GM23338 (cell line): ENCODE data around the gene CST11. TPM values are rescaled to one million over a fixed set of nuclear protein-coding genes. Genes with fewer than 3 reads are reported as not detected.

Experiments
- ATAC-seq: fragments of 200-7000 bp; cut with Tn5 transposase; 3 replicates; pipeline ENCODE4 v1.9.1; 2020
- DNase-seq: peaks from one replicate; pipeline ENCODE4 v3.0.0-alpha.2; 2015; ENCODE audit warnings: low spot score
- H2AFZ ChIP-seq: fragments of 200-600 bp; sonication (generic); 2 replicates; pipeline ENCODE4 v1.8.0; 2016; ENCODE audit warnings: antibody characterized with exemption, mild to moderate bottlenecking, moderate library complexity
- H3F3A ChIP-seq: fragments of 200-600 bp; sonication (generic); replicated peaks from 2 replicates; pipeline ENCODE4 v1.8.0; 2017; ENCODE audit warnings: antibody characterized with exemption, mixed run types, low read depth
- H3K27ac ChIP-seq: fragments of 200-600 bp; sonication (generic); 2 replicates; pipeline ENCODE4 v1.6.1; 2016; ENCODE audit warnings: low read depth
- H3K27me3 ChIP-seq: fragments of 200-600 bp; sonication (generic); 2 replicates; pipeline ENCODE4 v1.8.0; 2016; ENCODE audit warnings: mild to moderate bottlenecking, mixed run types, moderate library complexity; ENCODE audit not compliant: insufficient read depth
- H3K36me3 ChIP-seq: fragments of 200-600 bp; sonication (generic); 2 replicates; pipeline ENCODE4 v1.8.0; 2016; ENCODE audit warnings: mild to moderate bottlenecking; ENCODE audit not compliant: insufficient read depth
- H3K4me1 ChIP-seq: fragments of 200-600 bp; sonication (generic); 2 replicates; pipeline ENCODE4 v1.8.0; 2016; ENCODE audit warnings: mild to moderate bottlenecking, moderate library complexity; ENCODE audit not compliant: insufficient read depth
- H3K4me2 ChIP-seq: fragments of 200-600 bp; sonication (generic); 2 replicates; pipeline ENCODE4 v1.7.1; 2017; ENCODE audit warnings: mixed run types
- H3K4me3 ChIP-seq: fragments of 200-600 bp; sonication (generic); 2 replicates; pipeline ENCODE4 v1.6.1; 2016; ENCODE audit warnings: mixed run types
- H3K79me2 ChIP-seq: fragments of 200-600 bp; sonication (generic); replicated peaks from 2 replicates; pipeline ENCODE4 v1.8.0; 2017; ENCODE audit warnings: mild to moderate bottlenecking; ENCODE audit not compliant: insufficient read depth
- H3K9me2 ChIP-seq: fragments of 200-600 bp; sonication (generic); 2 replicates; pipeline ENCODE4 v1.8.0; 2017; ENCODE audit not compliant: insufficient read depth
- H4K20me1 ChIP-seq: fragments of 200-600 bp; sonication (generic); replicated peaks from 2 replicates; pipeline ENCODE4 v1.8.0; 2017; ENCODE audit warnings: mild to moderate bottlenecking; ENCODE audit not compliant: insufficient read depth
- H3K27ac Mint-ChIP-seq: 2 replicates; pipeline ENCODE4 v1.8.0; 2020; ENCODE audit warnings: inconsistent platforms, mild to moderate bottlenecking, moderate library complexity, mixed read lengths
- H3K27me3 Mint-ChIP-seq: 3 replicates; pipeline ENCODE4 v1.8.0; 2022; ENCODE audit warnings: low read depth, mild to moderate bottlenecking, moderate library complexity, mixed read lengths, inconsistent platforms; ENCODE audit not compliant: insufficient read depth, poor library complexity
- H3K36me3 Mint-ChIP-seq: 3 replicates; pipeline ENCODE4 v1.8.0; 2021; ENCODE audit warnings: low read depth, mild to moderate bottlenecking, inconsistent platforms, moderate library complexity, mixed read lengths
- H3K4me1 Mint-ChIP-seq: 3 replicates; pipeline ENCODE4 v1.8.0; 2020; ENCODE audit warnings: mild to moderate bottlenecking, inconsistent platforms, mixed read lengths
- H3K4me3 Mint-ChIP-seq: 3 replicates; pipeline ENCODE4 v1.8.0; 2021; ENCODE audit warnings: moderate library complexity, mild to moderate bottlenecking, inconsistent platforms, mixed read lengths
- H3K9me3 Mint-ChIP-seq: 3 replicates; pipeline ENCODE4 v1.8.0; 2020; ENCODE audit warnings: moderate library complexity, mild to moderate bottlenecking, inconsistent platforms, mixed read lengths
- CREB1 ChIP-seq: fragments of 250-450 bp; sonication (Bioruptor Pico); IDR thresholded peaks from 2 replicates; pipeline ENCODE4 v1.5.0; 2020; ENCODE audit warnings: low read depth, mild to moderate bottlenecking, moderate library complexity
- CTCF ChIP-seq, 2 experiments: fragments of 200-600 bp in 1 of 2; sonication (generic) in 1 of 2; conservative IDR thresholded peaks; 2 replicates each; pipeline versions ENCODE4 v1.5.1 to v1.6.1; 2016 to 2017; ENCODE audit warnings: antibody characterized with exemption in 2 of 2, low read depth in 2 of 2, mild to moderate bottlenecking in 2 of 2, moderate library complexity in 1 of 2
- EZH2 ChIP-seq: fragments of 200-600 bp; sonication (generic); IDR thresholded peaks from one replicate; pipeline ENCODE4 v1.8.0; 2017; ENCODE audit warnings: antibody characterized with exemption, mild to moderate bottlenecking, low read depth; ENCODE audit not compliant: unreplicated experiment
- EZH2phosphoT487 ChIP-seq: fragments of 200-600 bp; sonication (generic); IDR thresholded peaks from one replicate; pipeline ENCODE4 v1.8.1; 2018; ENCODE audit warnings: antibody characterized with exemption; ENCODE audit not compliant: unreplicated experiment
- JUNB ChIP-seq: IDR thresholded peaks from one replicate; pipeline ENCODE4 v1.6.1; 2016; ENCODE audit warnings: antibody characterized with exemption; ENCODE audit not compliant: unreplicated experiment
- NANOG ChIP-seq: IDR thresholded peaks from 2 replicates; pipeline ENCODE4 v1.6.1; 2016; ENCODE audit warnings: antibody characterized with exemption, borderline replicate concordance
- POLR2AphosphoS5 ChIP-seq: IDR thresholded peaks from 2 replicates; pipeline ENCODE4 v1.6.1; 2016; ENCODE audit warnings: antibody characterized with exemption, low read depth
- REST ChIP-seq: IDR thresholded peaks from one replicate; pipeline ENCODE4 v1.6.1; 2018; ENCODE audit warnings: antibody characterized with exemption; ENCODE audit not compliant: unreplicated experiment
- STAT1 ChIP-seq: IDR thresholded peaks from one replicate; pipeline ENCODE4 v1.6.1; 2016; ENCODE audit warnings: antibody characterized with exemption; ENCODE audit not compliant: unreplicated experiment
- ZNF114 ChIP-seq: fragments of 250-450 bp; sonication (Bioruptor Pico); IDR thresholded peaks from 2 replicates; pipeline ENCODE4 v1.5.0; 2020; ENCODE audit warnings: mild to moderate bottlenecking, moderate library complexity
- ZNF331 ChIP-seq: fragments of 250-450 bp; sonication (Bioruptor Pico); IDR thresholded peaks from 2 replicates; pipeline ENCODE4 v1.5.0; 2020; ENCODE audit warnings: low read depth, mild to moderate bottlenecking, moderate library complexity
- ZNF462 ChIP-seq: fragments of 250-450 bp; sonication (Bioruptor Pico); IDR thresholded peaks from 2 replicates; pipeline ENCODE4 v1.5.0; 2020; ENCODE audit warnings: mild to moderate bottlenecking, moderate library complexity
- polyA plus RNA-seq: library from polyadenylated mRNA; unstranded; fragments of >200 nt; fragmentation: Nextera tagmentation; extraction: Ambion mirVana; gene quantifications from 2 replicates; pipeline ENCODE4 v1.2.1, GENCODE V29; 2016
- total RNA-seq: library from RNA; depleted of rRNA; stranded (reverse); fragments of >200 nt; shearing (Covaris generic); gene quantifications from 2 replicates; pipeline ENCODE4 v1.2.3, GENCODE V29; 2014
- TF ChIP-seq, protein P1 (sequence below): IDR thresholded peaks from 2 replicates; pipeline ENCODE4 v1.6.1; 2016; ENCODE audit warnings: antibody characterized with exemption

Gene CST11
- total and polyA plus RNA-seq, 2 experiments from 2014 or later, result not detected

DNA sequence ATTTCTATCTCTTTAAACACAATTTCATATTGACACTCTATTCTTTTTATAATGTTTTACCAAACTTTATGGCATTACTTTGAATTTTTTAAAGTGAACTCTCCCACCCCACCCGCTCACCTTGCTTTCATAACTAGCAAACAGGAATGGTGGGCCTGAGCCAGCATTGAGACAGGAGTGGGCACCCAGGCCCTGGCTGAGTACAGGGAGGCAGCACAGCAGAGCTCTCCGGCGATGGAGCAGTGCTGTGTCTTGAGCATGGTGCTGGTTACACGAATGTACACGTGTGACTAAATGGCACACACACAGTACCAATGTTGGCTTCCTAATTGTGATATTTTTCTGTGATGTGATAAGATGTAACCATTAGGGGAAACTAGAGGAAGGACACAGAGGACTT is 4.5 kb downstream of the CST11 start:
- Histone ChIP-seq H3K27ac (no peak overlapping the region), H3K4me3 (no peak overlapping the region)

More for the DNA sequence above, 4.5 kb downstream of the CST11 start:
- Mint-ChIP-seq H3K27me3 (peaks cover 12% of the 10 kb centered on the region), H3K27ac (no peak overlapping the region), H3K36me3 (no peaks in the 10 kb centered on the region), H3K4me1 (peaks cover 10% of the 10 kb centered on the region), H3K4me3 (no peak overlapping the region), H3K9me3 (no peaks in the 10 kb centered on the region)
- 0 out of 2 replicates have a peak overlapping the region, but pooled peaks have one; percentile 18 for H2AFZ ChIP-seq
- H3K27me3 ChIP-seq, result no peaks in the 10 kb centered on the region
- H3K36me3 ChIP-seq, result no peaks in the 10 kb centered on the region
- H3F3A ChIP-seq, result no peaks in the 10 kb centered on the region
- ATAC-seq, result no peak
- H4K20me1 ChIP-seq, result no peaks in the 10 kb centered on the region
- H3K9me2 ChIP-seq, result no peaks in the 10 kb centered on the region
- H3K4me1 ChIP-seq, result no peaks in the 10 kb centered on the region
- no peaks in the 10 kb centered on the region for H3K79me2 ChIP-seq
- no peak overlapping the region for H3K4me2 ChIP-seq
- TF ChIP-seq POLR2AphosphoS5, result no peak
- TF ChIP-seq CREB1 (CRISPR knock-in tag), result no peak
- TF ChIP-seq STAT1, result no peak
- no peak for TF ChIP-seq REST
- no peak for TF ChIP-seq CTCF (conservative IDR thresholded peaks at IDR 0.05; ENCODE audit: low read depth in 2 of 2)
- TF ChIP-seq, protein P1, sequence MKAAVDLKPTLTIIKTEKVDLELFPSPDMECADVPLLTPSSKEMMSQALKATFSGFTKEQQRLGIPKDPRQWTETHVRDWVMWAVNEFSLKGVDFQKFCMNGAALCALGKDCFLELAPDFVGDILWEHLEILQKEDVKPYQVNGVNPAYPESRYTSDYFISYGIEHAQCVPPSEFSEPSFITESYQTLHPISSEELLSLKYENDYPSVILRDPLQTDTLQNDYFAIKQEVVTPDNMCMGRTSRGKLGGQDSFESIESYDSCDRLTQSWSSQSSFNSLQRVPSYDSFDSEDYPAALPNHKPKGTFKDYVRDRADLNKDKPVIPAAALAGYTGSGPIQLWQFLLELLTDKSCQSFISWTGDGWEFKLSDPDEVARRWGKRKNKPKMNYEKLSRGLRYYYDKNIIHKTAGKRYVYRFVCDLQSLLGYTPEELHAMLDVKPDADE, result no peak
- TF ChIP-seq NANOG, result no peak
- TF ChIP-seq EZH2, result no peak
- no peak for TF ChIP-seq ZNF331 (CRISPR knock-in tag)
- TF ChIP-seq ZNF114, result no peak
- no peak for TF ChIP-seq EZH2phosphoT487
- TF ChIP-seq JUNB, result no peak
- no peak for TF ChIP-seq ZNF462
- no peak for DNase-seq
